ENCODE data around the gene HHEX.

Gene HHEX

DNA sequence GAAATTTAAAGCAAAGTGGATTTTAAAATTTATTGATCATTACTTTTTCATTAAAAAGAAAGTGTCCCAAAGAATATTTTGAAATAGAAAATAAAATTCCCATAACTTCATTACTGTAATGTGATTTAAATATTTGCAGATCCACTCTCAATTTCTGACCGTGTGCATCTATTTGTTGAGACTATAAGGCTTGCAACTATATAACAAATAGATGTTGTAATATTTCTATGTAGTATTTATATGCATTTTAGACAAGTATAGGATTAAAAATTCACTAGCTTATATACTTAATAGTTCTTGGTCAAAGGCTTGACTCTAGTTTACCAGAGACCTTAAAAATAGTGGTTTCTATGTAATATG lies 3.8 kb downstream of the HHEX start:
- H3K79me2 ChIP-seq (ENCODE audit: low read length), result peaks cover 28% of the 10 kb centered on the region
- H3K9me3 ChIP-seq (ENCODE audit: insufficient read depth, low read length), result no peaks in the 10 kb centered on the region
- H4K20me1 ChIP-seq (ENCODE audit: insufficient read depth, low read length), result peaks cover 25% of the 10 kb centered on the region
- H3K4me2 ChIP-seq (ENCODE audit: low read length), result no peak overlapping the region
- H3K36me3 ChIP-seq (replicated peaks; ENCODE audit: low read depth, low read length), result peaks cover 36% of the 10 kb centered on the region
- no peak overlapping the region for H3K27ac ChIP-seq (ENCODE audit: low read length)
- no peak overlapping the region for H3K9ac ChIP-seq (ENCODE audit: low read length)
- H3K27me3 ChIP-seq (ENCODE audit: low read depth, low read length), result no peaks in the 10 kb centered on the region
- TF ChIP-seq EZH2phosphoT487 (IDR thresholded peaks at IDR 0.05; ENCODE audit: low read depth), result no peak
- TF ChIP-seq, protein P1, sequence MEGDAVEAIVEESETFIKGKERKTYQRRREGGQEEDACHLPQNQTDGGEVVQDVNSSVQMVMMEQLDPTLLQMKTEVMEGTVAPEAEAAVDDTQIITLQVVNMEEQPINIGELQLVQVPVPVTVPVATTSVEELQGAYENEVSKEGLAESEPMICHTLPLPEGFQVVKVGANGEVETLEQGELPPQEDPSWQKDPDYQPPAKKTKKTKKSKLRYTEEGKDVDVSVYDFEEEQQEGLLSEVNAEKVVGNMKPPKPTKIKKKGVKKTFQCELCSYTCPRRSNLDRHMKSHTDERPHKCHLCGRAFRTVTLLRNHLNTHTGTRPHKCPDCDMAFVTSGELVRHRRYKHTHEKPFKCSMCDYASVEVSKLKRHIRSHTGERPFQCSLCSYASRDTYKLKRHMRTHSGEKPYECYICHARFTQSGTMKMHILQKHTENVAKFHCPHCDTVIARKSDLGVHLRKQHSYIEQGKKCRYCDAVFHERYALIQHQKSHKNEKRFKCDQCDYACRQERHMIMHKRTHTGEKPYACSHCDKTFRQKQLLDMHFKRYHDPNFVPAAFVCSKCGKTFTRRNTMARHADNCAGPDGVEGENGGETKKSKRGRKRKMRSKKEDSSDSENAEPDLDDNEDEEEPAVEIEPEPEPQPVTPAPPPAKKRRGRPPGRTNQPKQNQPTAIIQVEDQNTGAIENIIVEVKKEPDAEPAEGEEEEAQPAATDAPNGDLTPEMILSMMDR (IDR thresholded peaks at IDR 0.05; ENCODE audit: low read depth, low read length), result no peak
- peaks cover 36% of the 10 kb centered on the region for H3K4me1 ChIP-seq (ENCODE audit: low read length)
- no peak overlapping the region for H3K4me3 ChIP-seq (ENCODE audit: low read length)
- no peak overlapping the region for H2AFZ ChIP-seq (ENCODE audit: low read depth, low read length)

DNA sequence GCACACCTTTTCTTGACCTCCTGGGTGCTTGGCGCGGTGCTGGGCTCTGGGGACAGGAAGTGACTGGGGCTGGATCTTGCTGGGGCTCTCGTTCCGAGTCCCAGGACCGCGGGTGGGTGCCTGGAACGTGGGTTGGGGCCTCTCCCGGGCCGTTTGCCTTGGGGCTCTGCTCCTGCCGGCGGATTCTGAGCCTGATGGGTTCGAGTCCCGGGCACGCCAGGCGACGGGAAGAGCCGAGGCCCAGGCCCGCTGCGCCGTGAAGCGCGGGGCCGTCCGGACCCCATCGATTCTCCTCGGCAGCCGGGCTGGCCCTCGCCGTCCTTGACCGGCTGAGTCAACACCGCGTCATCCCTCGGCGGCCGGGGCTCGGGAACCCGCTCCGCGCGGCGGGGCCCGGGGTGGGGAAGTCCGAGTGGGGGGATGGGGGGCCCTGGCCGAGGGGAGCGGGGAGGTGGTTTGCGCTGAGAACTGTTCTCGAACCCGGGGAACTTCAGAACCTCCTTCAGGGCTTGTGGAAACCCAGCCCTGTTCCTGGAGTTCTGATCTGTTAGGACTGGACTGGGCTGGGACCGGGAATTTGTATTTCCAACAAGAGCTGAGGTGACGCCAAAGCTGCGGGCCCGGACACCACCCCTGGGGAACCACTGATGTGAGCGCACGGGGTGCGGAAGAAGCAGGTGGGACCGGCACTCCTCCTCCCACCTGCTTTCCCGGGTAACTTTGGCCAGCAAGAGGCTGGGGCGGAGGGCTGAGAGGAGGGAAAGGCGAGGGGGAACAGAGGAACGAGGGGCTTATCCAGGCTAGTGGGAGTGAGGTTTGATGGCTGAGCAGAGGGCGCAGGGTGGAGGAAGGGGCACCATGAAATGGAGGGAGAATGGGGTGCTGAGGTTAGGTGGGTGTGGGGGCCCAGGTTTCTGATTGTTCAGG lies 6.2 kb downstream of the HHEX start:
- Histone ChIP-seq H3K79me2 (ENCODE audit: low read length) (peaks cover 15% of the 10 kb centered on the region), H3K4me2 (ENCODE audit: low read length) (no peak overlapping the region), H3K4me1 (ENCODE audit: low read length) (peaks cover 44% of the 10 kb centered on the region), H3K27ac (ENCODE audit: low read length) (no peak overlapping the region), H3K9ac (ENCODE audit: low read length) (no peak overlapping the region), H3K9me3 (ENCODE audit: insufficient read depth, low read length) (no peaks in the 10 kb centered on the region), H4K20me1 (ENCODE audit: insufficient read depth, low read length) (peaks cover 22% of the 10 kb centered on the region), H3K4me3 (ENCODE audit: low read length) (no peak overlapping the region), H2AFZ (ENCODE audit: low read depth, low read length) (no peak overlapping the region), H3K27me3 (ENCODE audit: low read depth, low read length) (no peaks in the 10 kb centered on the region), H3K36me3 (replicated peaks; ENCODE audit: low read depth, low read length) (peaks cover 35% of the 10 kb centered on the region)
- TF ChIP-seq, protein P1 (IDR thresholded peaks at IDR 0.05; ENCODE audit: low read depth, low read length), result no peak
- no peak for TF ChIP-seq EZH2phosphoT487 (IDR thresholded peaks at IDR 0.05; ENCODE audit: low read depth)

DNA sequence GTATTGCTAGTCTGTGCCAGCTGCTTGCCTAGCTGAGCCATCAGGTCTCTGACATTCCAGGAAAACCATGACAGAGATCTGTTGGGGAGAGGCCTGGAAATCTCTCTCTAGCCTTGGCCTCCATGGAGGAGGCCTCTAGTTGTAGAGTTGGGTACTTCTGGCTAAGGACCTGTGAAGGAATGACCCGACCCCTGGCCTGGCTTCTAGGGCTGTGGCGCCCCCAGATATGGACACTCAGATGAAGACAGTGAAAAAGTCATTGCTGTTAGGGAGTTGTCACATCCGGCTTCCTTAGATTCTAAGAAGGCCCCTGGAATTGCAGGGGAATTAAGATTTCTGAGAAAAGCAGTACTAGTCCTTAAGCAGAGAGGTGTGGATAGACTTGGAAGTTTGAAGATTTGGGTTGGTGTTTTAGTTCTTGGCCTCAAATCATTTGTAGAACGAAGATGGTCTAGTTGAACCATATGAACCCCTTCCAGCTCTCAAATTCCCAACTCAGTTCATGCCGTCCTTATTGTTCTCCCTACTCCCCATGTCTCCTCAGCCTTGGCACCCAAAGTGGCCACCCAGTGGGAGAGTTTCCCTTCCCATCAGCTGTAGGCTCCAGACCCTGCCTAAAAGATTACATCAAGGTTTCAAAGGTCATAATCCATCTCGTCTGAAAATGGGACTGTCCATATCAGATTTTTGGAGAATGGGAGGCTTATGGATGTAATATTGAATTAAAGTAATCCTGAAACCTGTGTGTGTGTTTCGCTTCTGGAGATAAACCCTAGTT lies 7.0 kb downstream of the HHEX start:
- Histone ChIP-seq H3K9me3 (ENCODE audit: insufficient read depth, low read length) (no peaks in the 10 kb centered on the region), H3K9ac (ENCODE audit: low read length) (no peak overlapping the region), H3K36me3 (replicated peaks; ENCODE audit: low read depth, low read length) (peaks cover 26% of the 10 kb centered on the region), H3K4me3 (ENCODE audit: low read length) (no peak overlapping the region), H2AFZ (ENCODE audit: low read depth, low read length) (no peak overlapping the region), H3K27ac (ENCODE audit: low read length) (no peak overlapping the region), H4K20me1 (ENCODE audit: insufficient read depth, low read length) (peaks cover 14% of the 10 kb centered on the region), H3K79me2 (ENCODE audit: low read length) (peaks cover 7% of the 10 kb centered on the region), H3K4me2 (ENCODE audit: low read length) (0 out of 2 replicates have a peak overlapping the region, but pooled peaks have one; percentile 38), H3K4me1 (ENCODE audit: low read length) (peaks cover 43% of the 10 kb centered on the region), H3K27me3 (ENCODE audit: low read depth, low read length) (no peaks in the 10 kb centered on the region)
- no peak for TF ChIP-seq EZH2phosphoT487 (IDR thresholded peaks at IDR 0.05; ENCODE audit: low read depth)
- TF ChIP-seq, protein P1 (IDR thresholded peaks at IDR 0.05; ENCODE audit: low read depth, low read length), result no peak

Data from OCI-LY3 (cell line).